ENCODE results near the gene GFOD1.
A peak's percentile ranks its signal among the peaks of the same experiment; 100 is the strongest.
"Not testable (repeated sequence)": the region's sequence is repeated elsewhere in the genome, so short reads cannot be mapped to it uniquely, and the experiment has no call there.

The GFOD1 gene

DNA sequence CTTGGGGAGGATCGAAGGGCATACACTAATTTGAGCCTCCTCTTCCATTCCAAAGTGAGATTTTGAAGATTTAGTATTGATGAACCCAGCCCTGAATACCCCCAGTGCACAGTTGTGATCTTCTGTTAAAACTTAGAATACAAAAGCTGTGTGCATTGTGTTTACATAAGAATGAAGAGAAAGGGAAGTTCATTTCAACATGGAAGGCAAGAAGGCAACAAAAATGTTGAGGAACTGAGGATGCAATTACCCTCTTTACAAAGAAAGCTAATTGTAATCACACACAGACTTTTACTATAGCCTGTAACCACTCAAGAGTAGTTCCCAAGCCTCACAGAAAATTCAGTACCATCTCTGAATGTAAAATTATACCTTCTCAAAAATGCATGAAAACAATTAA lies 49.3 kb downstream of the GFOD1 start:
- DNase-seq, result no peak

GRCh38 chr6:13437218-13437996 lies 50.0 kb downstream of the GFOD1 start:
- no peak for DNase-seq

GRCh38 chr6:13436399-13437217 lies 50.8 kb downstream of the GFOD1 start:
- DNase-seq, result no peak

DNA sequence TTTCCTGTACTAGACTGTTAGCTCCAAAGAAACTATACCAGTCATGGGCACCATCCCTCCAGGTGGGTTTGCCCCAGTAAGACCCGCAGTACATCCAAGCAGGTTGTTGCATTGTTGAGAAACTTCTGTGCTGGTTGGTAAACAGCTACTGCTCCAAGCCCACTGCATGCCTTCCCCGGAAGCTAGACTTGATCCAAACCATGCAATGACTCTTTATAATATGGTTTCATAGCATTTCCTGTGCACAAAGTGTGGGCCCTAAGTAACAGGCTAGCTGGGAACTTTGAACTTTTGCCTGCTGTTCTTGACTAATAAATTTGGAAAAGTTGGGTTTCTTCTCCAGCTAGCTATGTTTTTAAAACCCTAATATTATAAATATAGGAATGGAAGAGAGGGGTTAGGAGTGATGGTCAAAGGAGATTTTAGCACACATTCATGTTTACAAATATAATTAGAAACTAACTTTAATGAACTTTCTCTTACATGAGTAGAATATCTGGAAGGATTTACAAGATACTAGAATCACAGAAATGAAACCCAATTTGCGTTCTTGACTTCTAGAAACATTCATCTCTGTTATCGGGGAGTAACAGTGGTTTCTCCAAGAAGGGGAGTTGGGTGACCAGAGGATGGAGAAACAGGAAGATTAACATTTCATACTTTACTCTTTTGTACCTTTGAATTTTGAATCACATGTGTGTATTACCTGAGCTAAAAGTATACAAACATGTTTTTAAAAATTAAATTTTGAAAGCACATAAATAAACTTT lies 51.7 kb downstream of the GFOD1 start:
- DNase-seq, result no peak

- DNase-seq, result no peak
Measured at GRCh38 chr6:13434777-13435176, 52.6 kb downstream of the GFOD1 start.

- not testable (repeated sequence) for DNase-seq
Measured at GRCh38 chr6:13434135-13434775, 53.1 kb downstream of the GFOD1 start.

- DNase-seq, result no peak
Measured at GRCh38 chr6:13433709-13434121, 53.7 kb downstream of the GFOD1 start.

DNA sequence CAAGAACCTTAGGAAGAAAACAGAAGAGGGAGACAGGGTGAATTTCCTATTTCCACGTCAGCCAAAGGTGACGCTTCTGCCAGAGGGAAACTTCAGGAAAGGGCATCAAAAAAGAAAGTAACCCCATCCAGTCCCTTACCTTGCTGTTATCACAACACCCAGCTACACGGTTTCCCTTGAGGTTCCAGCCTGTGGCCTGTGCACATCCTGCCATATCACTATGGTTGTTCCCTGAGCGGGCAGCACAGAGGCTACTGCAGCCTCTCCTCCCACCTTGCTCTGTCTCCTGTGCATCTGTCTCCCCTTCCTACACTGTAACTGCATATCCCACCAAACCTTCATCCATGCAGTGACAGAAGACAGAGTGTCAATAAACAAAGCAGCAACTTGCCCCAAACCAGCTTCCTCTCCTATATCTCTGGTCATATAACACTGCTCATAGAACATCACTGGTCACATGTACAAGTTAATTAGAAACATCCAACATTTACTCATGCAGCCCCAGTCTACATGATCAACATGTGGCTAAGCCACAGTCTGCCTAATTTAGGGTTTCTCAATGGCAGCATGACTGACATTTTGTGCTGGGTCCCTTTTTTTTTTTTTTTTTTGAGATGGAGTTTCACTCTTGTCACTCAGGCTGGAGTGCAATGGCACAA lies 54.7 kb downstream of the GFOD1 start:
- peak; percentile 32 for DNase-seq

DNA sequence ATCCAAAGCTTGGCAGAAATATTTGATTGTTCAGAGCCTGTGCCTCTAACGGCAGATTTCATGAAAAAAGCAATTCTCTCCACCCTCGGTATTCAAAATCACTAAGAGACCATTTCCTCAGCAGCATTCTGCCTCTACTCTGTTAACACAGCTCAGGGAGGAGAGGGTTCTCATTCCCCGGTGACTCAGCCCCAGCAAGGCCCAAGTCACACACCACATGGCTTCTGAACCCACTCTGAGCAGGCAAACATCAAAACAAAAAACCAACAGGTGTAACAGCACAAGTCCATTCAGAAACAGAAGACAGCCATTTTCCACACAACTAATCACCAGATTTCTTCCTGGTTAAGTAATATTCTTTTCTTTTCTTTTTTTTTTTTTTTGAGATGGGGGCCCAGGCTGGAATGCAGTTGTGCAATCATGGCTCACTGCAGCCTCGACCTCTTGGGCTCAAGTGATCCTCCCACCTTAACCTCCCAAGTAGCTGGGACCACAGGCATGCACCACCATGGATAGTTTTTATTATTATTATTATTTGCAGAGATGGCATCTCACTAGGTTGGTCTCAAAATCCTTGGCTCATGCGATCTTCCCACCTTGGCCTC lies 55.4 kb downstream of the GFOD1 start:
- DNase-seq, result no peak

GRCh38 chr6:13431059-13431656 lies 56.2 kb downstream of the GFOD1 start:
- no peak for DNase-seq

- DNase-seq, result no peak
Measured at GRCh38 chr6:13429406-13429753, 58.0 kb downstream of the GFOD1 start.

- no peak for DNase-seq
Measured at GRCh38 chr6:13428583-13429405, 58.6 kb downstream of the GFOD1 start.

DNA sequence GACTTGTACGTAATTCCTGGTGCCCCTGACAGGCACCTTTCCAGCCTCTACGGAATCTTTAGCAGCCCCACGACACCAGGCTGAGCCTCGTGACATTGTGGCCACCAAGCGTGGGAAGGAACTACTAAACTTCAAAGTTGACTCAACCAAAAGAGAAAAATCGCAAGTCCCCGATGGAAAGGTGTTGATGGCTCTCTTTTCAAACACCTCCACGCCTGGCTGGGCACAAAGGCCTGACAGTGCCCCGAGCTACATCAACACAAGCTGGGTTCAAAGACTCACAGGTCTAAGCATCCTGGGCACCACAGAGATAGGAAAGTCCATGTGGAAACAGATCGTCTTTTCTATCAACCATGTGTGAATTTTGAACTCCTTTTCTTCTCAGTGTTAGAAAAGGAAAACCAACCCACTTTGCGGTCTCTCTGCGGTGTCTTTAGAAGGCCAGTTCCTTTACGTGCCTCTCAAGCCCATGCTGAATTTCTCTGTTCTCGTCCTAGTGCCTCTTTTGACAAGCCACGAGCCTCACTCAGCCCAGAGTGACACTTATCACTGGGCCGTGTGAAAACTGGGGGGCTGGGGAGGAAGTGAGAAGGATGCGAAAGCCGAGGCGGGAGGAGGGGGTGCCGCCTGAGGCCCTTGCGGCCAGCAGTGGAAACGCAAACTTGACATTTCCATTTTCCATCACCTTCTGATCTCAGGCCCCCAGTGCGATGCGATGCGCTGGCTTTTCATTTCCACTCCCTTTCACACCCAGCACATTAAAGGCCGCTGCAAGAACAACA lies 59.4 kb downstream of the GFOD1 start:
- DNase-seq, result no peak

GRCh38 chr6:13427316-13427715 lies 60.1 kb downstream of the GFOD1 start:
- no peak for DNase-seq

GRCh38 chr6:13425943-13426931 lies 61.2 kb downstream of the GFOD1 start:
- peak; percentile 61 for DNase-seq

GRCh38 chr6:13425270-13425873 lies 62.0 kb downstream of the GFOD1 start:
- DNase-seq, result no peak

- DNase-seq, result no peak
Measured at GRCh38 chr6:13423252-13423651, 64.1 kb downstream of the GFOD1 start.

GRCh38 chr6:13422681-13423221 lies 64.6 kb downstream of the GFOD1 start:
- DNase-seq, result peak; percentile 38

Measured in fibroblast of upper back skin (primary cell).